ENCODE data around the gene HOXD12. TPM values are rescaled to one million over a fixed set of nuclear protein-coding genes. Genes with fewer than 3 reads are reported as not detected.

Gene HOXD12
- polyA plus RNA-seq, 3 donors = not detected

DNA sequence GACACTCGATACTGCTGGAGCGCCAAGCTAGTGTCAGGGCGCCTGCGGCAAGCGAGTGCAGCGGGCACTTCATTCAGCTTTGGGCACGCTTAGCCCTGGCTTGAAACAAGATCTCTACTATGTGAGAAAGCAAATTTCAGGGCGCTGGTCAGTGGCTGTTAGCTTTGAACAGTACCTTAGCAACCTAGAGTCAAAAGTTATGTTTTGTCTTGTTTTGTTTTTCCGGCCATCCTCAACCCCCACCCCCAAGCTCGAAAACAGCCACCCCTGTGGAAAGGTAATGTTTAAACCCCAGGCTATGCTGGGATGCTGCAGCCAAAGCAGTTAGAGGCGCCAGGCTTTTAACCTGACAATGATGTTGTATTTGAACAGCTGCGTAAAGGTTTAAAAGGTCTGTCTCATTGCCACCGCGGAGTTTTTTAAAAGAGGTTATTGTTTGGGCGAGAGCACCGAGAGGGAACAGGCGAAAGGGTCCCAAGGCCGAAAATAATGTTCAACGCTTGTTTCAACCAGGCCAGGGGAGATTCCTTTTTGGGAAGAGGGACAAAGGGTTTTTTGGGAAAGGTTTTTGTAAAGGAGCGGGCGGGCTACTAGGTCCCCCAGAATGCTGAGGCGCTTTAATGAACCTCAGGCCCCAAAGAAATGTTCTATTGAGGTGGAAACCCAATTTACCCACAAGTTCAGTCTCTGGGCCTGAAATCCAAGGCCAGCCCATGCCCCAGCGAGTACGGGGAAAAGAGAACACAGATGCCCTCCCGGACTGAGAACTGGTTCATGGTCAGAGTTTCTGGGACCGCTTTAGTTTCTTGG lies 14.7 kb downstream of the HOXD12 start:
- 16 to 43% (median 21%) methylated on average over 26 of the region's 26 CpGs for WGBS, 3 donors
- no peak overlapping the region for H3K27ac ChIP-seq (ENCODE audit: low read depth, low read length)

DNA sequence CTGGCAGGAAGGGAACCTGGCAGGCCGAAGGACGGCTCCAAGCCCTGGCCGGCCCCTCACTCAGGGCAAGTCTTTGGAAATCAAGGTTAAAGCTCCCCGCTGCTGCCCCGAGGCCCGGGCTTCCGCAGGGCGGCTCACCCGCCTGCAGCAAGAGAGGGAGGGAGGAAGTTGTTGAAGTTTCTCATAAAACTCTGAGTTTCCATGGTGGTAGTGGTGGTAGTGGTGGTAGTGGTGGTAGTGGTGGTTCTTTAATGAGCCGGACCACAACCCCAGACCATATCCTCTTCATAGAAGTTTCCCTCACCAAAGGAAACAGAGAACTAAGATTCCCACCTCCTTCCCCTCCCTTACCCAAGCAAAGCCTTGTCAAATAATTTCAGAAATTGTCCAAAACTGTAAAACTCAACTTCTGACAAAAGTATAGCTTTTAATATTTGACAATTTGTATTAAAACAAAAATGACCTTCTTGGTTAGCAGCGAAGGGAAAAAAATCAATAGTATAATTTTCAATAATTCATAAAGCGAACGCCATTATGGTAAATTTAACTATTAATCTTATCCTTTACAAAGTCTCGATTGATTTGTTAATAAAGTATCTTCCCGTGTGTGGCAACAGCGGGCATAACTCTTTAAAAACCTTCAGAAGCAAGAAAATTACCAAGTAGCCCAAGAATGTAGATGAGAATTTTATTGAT lies 15.5 kb downstream of the HOXD12 start:
- H3K27ac ChIP-seq (ENCODE audit: low read depth, low read length) = no peak overlapping the region
- 19 to 41% (median 26%) methylated on average over 16 of the region's 16 CpGs for WGBS, 3 donors

GRCh38 chr2:176115883-176116813 lies 16.6 kb downstream of the HOXD12 start, which contains the start of gene HOXD10:
TSS of gene HOXD10 (plus strand) at chr2:176116778. CDS start at chr2:176116834, 56 bp downstream.
- 4 to 8% (median 7%) methylated on average over 61 to 66 of the region's 66 CpGs for WGBS, 3 donors
- H3K27ac ChIP-seq (ENCODE audit: low read depth, low read length) = no peak within 1 kb of the TSS

DNA sequence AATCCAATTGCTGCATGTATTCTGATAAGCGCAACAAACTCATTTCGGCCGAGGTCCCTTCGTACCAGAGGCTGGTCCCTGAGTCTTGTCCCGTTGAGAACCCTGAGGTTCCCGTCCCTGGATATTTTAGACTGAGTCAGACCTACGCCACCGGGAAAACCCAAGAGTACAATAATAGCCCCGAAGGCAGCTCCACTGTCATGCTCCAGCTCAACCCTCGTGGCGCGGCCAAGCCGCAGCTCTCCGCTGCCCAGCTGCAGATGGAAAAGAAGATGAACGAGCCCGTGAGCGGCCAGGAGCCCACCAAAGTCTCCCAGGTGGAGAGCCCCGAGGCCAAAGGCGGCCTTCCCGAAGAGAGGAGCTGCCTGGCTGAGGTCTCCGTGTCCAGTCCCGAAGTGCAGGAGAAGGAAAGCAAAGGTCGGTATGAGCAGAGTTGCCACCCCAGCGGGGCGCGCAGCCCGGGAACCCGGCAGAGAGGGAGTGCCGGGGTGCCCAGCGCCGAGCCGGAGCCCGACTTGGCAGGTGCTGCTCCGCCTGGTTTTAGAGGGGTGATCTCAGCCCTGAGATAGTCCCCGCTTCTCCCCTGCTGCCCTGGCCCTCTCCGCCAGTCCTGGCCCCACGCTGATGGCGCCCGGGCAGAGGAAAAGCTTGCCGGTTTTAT lies 17.7 kb downstream of the HOXD12 start:
- H3K27ac ChIP-seq (ENCODE audit: low read depth, low read length) = no peak overlapping the region
- 18 to 35% (median 20%) methylated on average over 40 of the region's 40 CpGs for WGBS, 3 donors

DNA sequence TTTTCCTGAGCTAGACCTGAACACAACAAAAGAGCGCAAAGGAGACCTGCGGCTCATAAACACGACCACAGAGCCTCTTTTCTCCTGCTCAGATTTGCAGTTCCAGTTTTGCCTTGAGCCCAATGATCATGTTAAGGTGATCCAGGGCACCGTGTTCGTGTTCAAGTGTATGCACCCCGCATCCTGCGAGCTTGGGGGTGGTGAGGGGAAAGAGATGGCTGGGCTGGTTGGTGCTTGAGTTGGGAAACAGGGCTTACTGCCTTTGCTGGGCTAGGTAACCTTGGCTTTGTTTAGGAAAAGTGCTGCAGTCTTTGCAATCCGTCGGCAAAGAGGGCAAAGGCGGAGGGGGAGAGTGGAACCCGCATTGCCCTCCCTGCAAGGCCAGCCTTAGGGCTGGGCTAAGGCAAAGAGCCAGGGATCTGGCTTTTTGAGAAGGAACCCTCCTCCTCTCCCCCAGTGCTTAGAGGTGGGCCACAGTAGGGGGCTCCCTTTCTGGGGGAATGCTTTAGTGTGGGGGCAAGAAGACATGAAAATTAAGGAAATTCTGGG lies 18.3 kb downstream of the HOXD12 start:
- H3K27ac ChIP-seq (ENCODE audit: low read depth, low read length) = no peak overlapping the region
- 12 to 37% (median 15%) methylated on average over 11 of the region's 11 CpGs for WGBS, 3 donors

DNA sequence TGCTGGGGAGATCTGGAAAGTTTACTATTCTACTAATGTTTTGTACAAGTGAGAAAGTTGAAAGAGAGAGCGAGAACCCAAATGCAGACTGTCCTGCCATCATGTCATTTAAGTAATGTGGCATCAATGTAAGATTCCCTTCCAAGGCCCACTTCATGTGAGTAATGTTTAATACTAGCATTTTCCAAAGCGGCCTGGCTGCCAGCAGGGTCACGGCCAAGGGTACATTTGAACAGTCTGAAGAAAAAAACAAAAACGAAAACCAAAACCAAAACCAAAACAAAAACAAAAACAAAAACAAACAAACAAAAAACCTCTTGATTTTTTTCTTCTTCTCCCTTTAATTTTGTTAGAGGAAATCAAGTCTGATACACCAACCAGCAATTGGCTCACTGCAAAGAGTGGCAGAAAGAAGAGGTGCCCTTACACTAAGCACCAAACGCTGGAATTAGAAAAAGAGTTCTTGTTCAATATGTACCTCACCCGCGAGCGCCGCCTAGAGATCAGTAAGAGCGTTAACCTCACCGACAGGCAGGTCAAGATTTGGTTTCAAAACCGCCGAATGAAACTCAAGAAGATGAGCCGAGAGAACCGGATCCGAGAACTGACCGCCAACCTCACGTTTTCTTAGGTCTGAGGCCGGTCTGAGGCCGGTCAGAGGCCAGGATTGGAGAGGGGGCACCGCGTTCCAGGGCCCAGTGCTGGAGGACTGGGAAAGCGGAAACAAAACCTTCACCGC lies 19.2 kb downstream of the HOXD12 start:
- WGBS, 3 donors = 13 to 33% (median 13%) methylated on average over 24 of the region's 24 CpGs

DNA sequence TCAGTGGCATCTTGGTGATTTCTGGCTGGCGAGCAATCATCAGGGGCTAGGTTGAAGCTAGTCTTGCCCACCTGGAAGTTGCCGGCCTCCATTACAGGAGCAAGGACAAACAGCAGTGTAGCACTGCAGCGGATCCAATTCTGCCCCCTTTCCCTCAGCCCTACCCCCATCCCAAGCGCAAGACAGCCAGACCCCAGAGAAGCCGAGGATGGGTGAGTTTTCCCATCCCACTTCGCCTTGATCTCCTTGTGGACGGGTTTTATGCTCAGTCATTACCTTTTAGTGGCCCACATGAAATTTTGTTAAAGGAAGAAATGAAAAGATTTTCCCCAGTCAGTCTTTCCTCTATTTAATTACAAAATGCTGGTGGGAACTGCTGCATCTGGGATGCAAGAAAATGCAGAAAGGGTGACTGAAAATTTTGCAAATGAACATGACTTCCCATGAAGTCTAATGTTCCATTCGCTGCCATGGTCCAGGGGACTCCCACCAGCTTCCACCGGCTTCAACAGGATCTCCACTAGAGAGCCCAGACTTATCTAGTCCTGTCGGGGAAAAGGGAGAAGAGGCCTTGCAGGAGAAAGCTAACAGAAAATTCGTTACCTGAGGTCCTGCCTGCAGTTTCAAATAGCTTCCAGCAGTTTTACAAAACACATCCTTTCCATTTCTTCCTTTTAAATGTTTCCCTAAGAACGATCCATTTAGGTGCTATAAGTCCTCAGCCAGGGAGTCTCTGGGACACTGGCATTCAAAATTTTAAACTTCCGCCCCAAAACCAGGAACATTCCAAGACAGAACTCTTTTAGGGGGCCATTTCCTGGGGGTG lies 21.0 kb downstream of the HOXD12 start:
- H3K27ac ChIP-seq (ENCODE audit: low read depth, low read length) = no peak overlapping the region
- WGBS, 3 donors = 16 to 47% (median 30%) methylated on average over 13 of the region's 13 CpGs

More for the DNA sequence above, 19.2 kb downstream of the HOXD12 start:
- H3K27ac ChIP-seq (ENCODE audit: low read depth, low read length) = no peak overlapping the region

GRCh38 chr2:176121190-176122051 lies 21.8 kb downstream of the HOXD12 start:
- WGBS, 3 donors = 11 to 22% (median 12%) methylated on average over 51 to 53 of the region's 53 CpGs
- H3K27ac ChIP-seq (ENCODE audit: low read depth, low read length) = no peak overlapping the region

- no peak overlapping the region for H3K27ac ChIP-seq (ENCODE audit: low read depth, low read length)
- WGBS, 3 donors = 2 to 3% (median 2%) methylated on average over 42 to 47 of the region's 47 CpGs
Measured at GRCh38 chr2:176122052-176122682, 22.6 kb downstream of the HOXD12 start.

- WGBS, 3 donors = 2 to 3% (median 2%) methylated on average over 54 to 84 of the region's 84 CpGs
Measured at GRCh38 chr2:176122683-176123410, 23.3 kb downstream of the HOXD12 start, which contains the start of gene HOXD9. TSS of gene HOXD9 (plus strand) at chr2:176122719. CDS start at chr2:176122769, 50 bp downstream.

GRCh38 chr2:176123411-176124109 lies 24.0 kb downstream of the HOXD12 start:
- no peak overlapping the region for H3K27ac ChIP-seq (ENCODE audit: low read depth, low read length)
- 6 to 14% (median 7%) methylated on average over 40 of the region's 40 CpGs for WGBS, 3 donors

More at GRCh38 chr2:176122683-176123410, 23.3 kb downstream of the HOXD12 start, which contains the start of gene HOXD9:
- H3K27ac ChIP-seq (ENCODE audit: low read depth, low read length) = no peak within 1 kb of the TSS

DNA sequence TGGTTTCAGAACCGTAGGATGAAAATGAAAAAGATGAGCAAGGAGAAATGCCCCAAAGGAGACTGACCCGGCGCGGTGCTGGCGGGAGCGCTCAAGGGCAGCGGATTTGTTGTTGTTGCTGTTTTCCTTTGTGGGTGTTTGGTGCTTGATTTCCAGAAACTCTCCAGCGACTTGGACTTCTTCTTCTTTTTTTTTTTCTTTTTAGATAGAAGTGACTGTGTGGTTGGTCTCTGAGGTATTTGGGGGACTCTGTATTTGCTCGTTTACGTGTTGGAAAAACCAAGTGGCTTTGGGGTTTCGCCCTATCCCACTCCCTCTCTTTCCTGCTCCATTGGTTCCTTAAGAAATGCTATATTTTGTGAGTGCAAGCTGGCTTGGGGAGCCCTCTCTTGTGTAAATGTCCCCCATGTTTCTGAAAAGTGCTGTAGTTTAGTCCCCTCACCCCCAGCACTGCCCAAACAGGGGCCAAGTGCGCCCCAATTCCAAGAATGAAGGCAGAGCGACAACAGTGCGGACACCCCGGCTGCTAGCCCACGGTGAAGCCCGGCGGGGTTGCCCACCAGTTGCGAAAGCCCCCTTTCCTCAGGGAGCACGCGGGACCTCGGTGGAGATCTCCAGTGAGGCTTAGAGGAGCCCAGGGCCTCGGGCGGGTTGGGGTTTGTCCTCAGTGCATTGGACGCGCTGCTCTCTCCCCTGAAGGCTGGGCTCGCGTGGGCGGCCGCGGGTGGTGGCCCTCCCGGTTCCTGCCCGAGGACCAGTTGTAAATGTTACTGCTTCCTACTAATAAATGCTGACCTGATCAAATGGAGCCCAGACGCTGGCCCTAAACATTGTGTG lies 24.7 kb downstream of the HOXD12 start:
- no peak overlapping the region for H3K27ac ChIP-seq (ENCODE audit: low read depth, low read length)
- 12 to 44% (median 24%) methylated on average over 34 of the region's 34 CpGs for WGBS, 3 donors
